IPS-20b (cell line): ENCODE data around the gene TAPBP.
A peak's percentile ranks its signal among the peaks of the same experiment; 100 is the strongest.
"Not testable (repeated sequence)": the region's sequence is repeated elsewhere in the genome, so short reads cannot be mapped to it uniquely, and the experiment has no call there.

ENCODE experiments used
- H3K27ac ChIP-seq: one replicate; pipeline ENCODE4 v1.5.1; 2013; ENCODE audit warnings: low read length
- H3K27me3 ChIP-seq: 2 replicates; pipeline ENCODE4 v1.6.1; 2013; ENCODE audit warnings: mild to moderate bottlenecking, low read length, inconsistent platforms; ENCODE audit not compliant: insufficient read depth
- H3K36me3 ChIP-seq: 2 replicates; pipeline ENCODE4 v1.6.1; 2013; ENCODE audit warnings: low read depth, mild to moderate bottlenecking, inconsistent platforms, low read length, moderate library complexity; ENCODE audit not compliant: insufficient read depth
- H3K4me1 ChIP-seq: 2 replicates; pipeline ENCODE4 v1.6.1; 2013; ENCODE audit warnings: mild to moderate bottlenecking, control low read depth, inconsistent platforms, low read length, moderate library complexity; ENCODE audit not compliant: insufficient read depth
- H3K4me3 ChIP-seq: 2 replicates; pipeline ENCODE4 v1.5.1; 2013; ENCODE audit warnings: mild to moderate bottlenecking, low read length, inconsistent platforms
- H3K9ac ChIP-seq: 2 replicates; pipeline ENCODE4 v1.6.1; 2013; ENCODE audit warnings: low read depth, mild to moderate bottlenecking, inconsistent platforms, low read length, moderate library complexity
- H3K9me3 ChIP-seq: 2 replicates; pipeline ENCODE4 v1.6.1; 2013; ENCODE audit warnings: mild to moderate bottlenecking, low read depth, low read length, inconsistent platforms; ENCODE audit not compliant: insufficient read depth

Gene TAPBP

DNA sequence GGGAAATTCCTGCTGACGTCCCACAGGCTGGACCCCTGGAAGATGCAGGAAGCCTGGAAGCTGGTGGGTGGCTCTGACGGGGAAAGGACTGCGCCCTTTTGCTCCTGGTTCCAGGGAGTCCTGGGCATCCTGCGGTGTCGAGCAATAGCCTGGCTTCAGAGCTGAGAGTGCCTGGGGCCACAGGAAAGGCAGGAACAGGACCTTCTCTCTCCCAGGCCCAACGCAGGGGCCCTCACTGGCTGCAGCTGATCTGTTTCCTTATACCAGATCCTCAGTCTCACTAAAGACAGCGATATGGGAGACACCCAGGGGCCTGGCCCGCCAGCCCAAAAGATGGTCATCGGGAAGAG lies 35.5 kb downstream of the TAPBP start:
- no peak overlapping the region; the same call in 1 of the 2 replicates for H3K9ac ChIP-seq
- H3K27me3 ChIP-seq = no peaks in the 10 kb centered on the region
- H3K4me3 ChIP-seq = peak overlapping the region; percentile 94; the same call in 1 of the 2 replicates
- H3K36me3 ChIP-seq = peaks cover 80% of the 10 kb centered on the region
- H3K4me1 ChIP-seq = peaks cover 13% of the 10 kb centered on the region
- H3K27ac ChIP-seq = no peak overlapping the region
- no peaks in the 10 kb centered on the region for H3K9me3 ChIP-seq

DNA sequence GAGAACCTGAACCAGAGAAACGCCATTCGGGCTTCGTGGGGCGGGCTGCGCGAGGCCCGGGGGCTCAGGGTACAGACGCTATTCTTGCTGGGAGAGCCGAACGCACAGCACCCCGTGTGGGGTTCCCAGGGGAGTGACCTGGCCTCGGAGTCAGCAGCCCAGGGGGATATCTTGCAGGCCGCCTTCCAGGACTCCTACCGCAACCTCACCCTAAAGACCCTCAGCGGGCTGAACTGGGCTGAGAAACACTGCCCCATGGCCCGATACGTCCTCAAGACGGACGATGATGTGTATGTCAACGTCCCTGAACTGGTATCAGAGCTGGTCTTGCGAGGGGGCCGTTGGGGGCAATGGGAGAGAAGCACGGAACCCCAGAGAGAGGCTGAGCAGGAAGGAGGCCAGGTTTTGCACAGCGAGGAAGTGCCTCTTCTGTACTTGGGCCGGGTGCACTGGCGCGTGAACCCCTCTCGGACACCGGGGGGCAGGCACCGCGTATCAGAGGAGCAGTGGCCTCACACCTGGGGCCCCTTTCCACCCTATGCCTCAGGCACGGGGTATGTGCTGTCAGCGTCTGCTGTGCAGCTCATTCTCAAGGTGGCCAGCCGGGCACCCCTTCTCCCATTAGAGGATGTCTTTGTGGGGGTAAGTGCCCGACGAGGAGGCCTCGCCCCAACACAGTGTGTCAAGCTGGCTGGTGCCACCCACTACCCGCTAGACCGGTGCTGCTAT lies 36.1 kb downstream of the TAPBP start:
- Histone ChIP-seq H3K9me3 (no peaks in the 10 kb centered on the region), H3K36me3 (peaks cover 83% of the 10 kb centered on the region), H3K27ac (peak overlapping the region; percentile 66), H3K4me3 (peak overlapping the region; percentile 94), H3K9ac (peak overlapping the region; percentile 98), H3K27me3 (no peaks in the 10 kb centered on the region), H3K4me1 (peaks cover 13% of the 10 kb centered on the region)

DNA sequence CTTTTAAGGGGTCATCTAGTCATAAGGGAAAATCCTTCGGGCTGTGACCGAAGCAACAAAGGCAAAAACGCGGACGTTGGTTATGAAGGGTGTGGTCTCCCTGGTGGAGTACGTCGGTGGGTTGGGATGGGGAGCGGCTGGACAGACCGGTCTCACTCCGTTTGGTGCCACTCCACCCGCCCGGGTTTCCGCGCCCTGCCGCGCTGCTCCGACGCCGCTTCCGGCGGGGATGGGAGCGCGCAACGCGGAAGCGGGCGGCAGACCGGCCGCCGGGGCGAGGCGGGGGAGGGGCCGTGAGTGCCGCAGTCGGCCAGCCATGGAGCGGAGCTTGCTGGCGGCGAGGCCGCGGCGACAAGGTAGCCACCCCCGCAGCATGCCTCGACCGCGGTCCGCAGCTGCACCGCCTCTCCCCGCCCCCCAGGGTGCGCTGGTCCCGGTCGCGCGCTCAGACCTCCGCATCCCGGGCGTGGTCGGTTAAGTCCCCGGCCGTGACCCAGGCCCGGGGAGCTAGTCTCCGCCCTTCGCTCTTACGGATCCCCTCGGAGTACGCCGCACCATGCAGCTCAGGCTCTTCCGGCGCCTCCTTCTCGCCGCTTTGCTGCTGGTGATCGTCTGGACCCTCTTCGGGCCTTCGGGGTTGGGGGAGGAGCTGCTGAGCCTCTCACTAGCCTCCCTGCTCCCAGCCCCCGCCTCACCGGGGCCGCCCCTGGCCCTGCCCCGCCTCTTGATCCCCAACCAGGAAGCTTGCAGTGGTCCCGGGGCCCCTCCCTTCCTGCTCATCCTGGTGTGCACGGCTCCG lies 36.8 kb downstream of the TAPBP start, which contains the start of gene B3GALT4:
TSS of gene B3GALT4 (plus strand) at position 260 of the 799 bp plus-strand sequence. CDS start at position 557, 297 bp downstream.
- Histone ChIP-seq H3K9ac (peak within 1 kb of the TSS; percentile 98), H3K4me1 (peaks cover 13% of the 10 kb centered on the region), H3K36me3 (peaks cover 82% of the 10 kb centered on the region), H3K27ac (peak within 1 kb of the TSS; percentile 66), H3K9me3 (no peaks in the 10 kb centered on the region), H3K4me3 (peak within 1 kb of the TSS; percentile 94), H3K27me3 (no peaks in the 10 kb centered on the region)

DNA sequence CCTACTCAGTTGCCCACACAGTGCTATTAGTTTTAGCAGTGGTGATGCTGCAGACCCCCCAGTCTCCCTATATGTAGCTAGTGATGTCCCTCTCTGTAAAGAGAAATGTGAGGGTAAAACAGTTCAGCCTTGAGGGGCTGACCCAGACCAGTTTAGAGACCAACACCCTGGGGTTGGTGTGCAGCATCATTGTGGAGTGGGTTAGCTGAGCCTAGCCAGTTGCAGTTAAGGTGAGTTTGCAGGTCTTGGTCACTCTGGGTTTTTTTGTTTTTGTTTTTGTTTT lies 37.4 kb downstream of the TAPBP start:
- Histone ChIP-seq H3K27ac (peak overlapping the region; percentile 50), H3K9me3 (no peaks in the 10 kb centered on the region), H3K9ac (peak overlapping the region; percentile 98; the same call in 1 of the 2 replicates), H3K4me3 (peak overlapping the region; percentile 94), H3K36me3 (peaks cover 79% of the 10 kb centered on the region), H3K27me3 (no peaks in the 10 kb centered on the region), H3K4me1 (peaks cover 13% of the 10 kb centered on the region)

DNA sequence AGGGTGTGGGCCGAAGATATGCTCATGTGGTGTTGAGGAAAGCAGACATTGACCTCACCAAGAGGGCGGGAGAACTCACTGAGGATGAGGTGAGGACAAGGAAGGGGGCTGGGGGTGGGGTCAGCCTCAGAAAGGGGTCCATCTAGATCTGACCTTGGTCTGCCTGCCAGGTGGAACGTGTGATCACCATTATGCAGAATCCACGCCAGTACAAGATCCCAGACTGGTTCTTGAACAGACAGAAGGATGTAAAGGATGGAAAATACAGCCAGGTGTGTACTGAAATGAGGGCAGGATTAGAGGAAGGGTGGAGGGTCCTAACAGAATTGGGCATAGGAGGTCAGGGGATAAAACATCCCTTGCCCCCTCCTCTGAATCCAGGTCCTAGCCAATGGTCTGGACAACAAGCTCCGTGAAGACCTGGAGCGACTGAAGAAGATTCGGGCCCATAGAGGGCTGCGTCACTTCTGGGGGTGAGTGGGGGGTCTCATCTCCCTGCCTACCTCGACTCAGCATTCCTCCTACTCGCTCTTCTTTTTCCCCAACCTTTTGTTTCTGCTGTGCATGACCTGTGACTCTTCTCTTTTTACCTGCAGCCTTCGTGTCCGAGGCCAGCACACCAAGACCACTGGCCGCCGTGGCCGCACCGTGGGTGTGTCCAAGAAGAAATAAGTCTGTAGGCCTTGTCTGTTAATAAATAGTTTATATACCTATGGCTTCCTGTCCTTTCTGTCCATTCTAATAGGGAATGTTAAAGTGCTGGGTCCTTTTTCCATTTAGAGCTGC lies 37.9 kb downstream of the TAPBP start:
- peak overlapping the region; percentile 50 for H3K27ac ChIP-seq
- peaks cover 74% of the 10 kb centered on the region for H3K36me3 ChIP-seq
- peak overlapping the region; percentile 94 for H3K4me3 ChIP-seq

DNA sequence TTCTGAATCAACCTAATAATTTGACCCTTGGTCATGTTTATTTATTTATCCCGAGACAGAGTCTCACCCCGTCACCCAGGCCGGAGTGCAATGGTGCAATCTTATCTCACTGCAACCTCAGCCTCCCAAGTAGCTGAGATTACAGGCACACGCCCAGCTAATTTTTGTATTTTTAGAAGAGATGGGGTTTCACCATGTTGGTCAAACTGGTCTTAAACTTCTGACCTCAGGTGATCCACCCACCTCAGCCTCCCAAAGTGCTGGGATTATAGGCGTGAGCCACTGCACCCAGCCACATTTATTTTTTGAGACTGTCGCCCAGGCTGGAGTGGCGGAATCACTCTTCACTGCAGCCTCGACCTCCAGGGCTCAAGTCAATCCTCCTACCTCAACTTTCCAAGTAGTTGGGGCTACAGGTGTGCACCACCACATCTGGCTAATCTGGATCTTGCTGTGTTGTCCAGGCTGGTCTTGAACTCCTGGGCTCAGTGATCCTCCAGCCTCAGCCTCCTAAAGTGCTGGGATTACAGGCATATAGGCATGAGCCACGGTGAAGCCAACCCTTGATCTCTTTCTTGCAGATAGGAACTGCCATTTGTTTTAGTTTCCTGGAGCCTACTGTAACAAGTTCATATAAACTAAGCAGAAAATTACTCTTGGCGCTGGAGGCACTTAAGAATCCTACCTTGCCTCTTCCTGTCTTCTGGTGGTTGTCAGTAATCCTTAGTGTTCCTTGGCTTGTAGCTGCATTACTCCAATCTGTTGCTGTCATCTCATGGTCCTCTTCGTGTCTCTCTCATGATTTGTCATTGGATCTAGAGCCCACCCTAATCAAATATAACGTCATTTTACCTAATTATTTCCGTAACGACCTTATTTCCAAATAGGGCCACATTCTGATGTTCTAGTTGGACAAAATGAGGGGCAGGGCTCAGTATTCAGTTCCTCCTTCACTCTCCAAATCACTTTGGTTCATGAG lies 39.7 kb downstream of the TAPBP start:
- no peaks in the 10 kb centered on the region for H3K9me3 ChIP-seq
- H3K4me3 ChIP-seq = peak overlapping the region; percentile 94
- peaks cover 13% of the 10 kb centered on the region for H3K4me1 ChIP-seq
- H3K9ac ChIP-seq = peak overlapping the region; percentile 98
- no peak overlapping the region for H3K27ac ChIP-seq
- no peaks in the 10 kb centered on the region for H3K27me3 ChIP-seq
- peaks cover 63% of the 10 kb centered on the region for H3K36me3 ChIP-seq

More for the DNA sequence above, 37.9 kb downstream of the TAPBP start:
- H3K27me3 ChIP-seq, H3K9me3 ChIP-seq: not testable (repeated sequence)
- Histone ChIP-seq H3K9ac (peak overlapping the region; percentile 98; the same call in 1 of the 2 replicates), H3K4me1 (peaks cover 13% of the 10 kb centered on the region)

DNA sequence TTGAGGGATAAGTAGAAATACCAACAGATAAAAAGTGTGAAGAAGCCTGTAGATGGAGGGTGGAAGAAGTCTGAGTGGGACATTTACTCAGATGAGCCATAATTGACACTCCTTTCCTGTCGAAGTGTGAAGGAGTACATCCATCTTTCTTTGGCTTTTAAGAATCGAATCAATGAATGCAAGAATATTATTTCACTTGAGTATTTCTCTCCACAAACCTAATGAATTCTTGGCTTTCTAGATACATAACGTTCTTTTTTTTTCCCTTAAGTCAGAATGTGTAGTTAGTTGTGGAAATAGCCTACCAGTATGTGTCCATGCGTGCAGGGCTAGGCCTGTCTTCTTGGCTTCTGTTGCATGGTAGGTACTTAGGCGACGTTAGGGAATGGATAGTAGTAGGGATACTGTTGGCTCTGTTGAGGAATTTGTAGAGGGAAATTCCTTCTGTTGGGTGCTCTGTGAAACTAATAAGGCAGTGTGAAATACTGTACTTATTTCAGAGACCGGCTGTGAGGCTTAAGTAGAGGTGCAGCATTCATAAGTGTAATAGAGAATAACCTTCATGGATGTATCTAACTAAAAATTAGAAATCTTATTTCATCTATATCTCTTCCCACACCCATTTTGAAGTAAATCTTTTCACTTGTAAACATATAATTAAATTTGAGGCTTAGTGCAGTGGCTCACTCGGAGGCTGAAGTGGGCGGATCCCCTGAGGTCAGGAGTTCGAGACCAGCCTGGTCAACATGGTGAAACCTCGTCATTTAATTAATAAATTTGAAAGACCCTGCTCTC lies 40.6 kb downstream of the TAPBP start:
- peaks cover 63% of the 10 kb centered on the region for H3K36me3 ChIP-seq
- H3K27ac ChIP-seq = no peak overlapping the region
- H3K4me1 ChIP-seq = peaks cover 13% of the 10 kb centered on the region
- no peaks in the 10 kb centered on the region for H3K9me3 ChIP-seq
- H3K4me3 ChIP-seq = peak overlapping the region; percentile 94
- H3K9ac ChIP-seq = peak overlapping the region; percentile 98
- no peaks in the 10 kb centered on the region for H3K27me3 ChIP-seq

DNA sequence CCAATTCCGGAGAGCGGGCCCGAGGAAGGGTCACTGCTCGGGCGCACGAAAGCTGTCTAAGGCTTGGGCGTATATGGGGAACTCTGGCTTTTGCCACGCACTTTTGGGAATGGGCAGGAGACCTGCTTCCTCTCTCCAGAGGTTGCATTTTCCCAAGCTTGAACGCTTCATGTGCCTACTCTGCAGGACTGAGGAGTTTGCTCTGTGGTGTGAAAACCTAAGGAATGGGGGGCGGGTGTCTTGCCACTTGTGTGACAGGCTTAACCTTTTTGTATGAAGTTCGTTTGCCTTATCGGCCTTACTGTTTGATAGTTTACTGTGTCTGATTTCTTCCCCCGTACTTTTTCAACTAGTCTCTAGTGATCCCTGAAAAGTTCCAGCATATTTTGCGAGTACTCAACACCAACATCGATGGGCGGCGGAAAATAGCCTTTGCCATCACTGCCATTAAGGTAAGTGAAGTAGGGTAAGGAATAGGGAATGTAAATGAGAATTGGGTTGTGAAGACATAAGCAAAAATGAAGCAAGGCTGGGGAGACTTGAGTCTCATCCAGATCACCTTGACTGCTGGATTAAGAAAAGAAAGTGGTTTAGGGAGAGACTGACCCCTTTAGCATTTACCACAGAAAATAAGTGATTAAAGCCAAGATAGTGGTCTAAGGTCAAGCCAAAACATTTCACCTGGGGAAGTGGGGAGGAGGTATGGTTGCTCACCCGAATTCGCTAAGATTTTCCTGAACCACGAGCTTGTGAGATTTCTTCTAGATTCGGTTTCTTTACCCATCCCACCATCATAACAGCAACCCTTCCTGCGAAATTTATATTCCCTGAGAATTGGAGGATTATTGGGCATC lies 41.4 kb downstream of the TAPBP start:
- peaks cover 13% of the 10 kb centered on the region for H3K4me1 ChIP-seq
- peak overlapping the region; percentile 98 for H3K27ac ChIP-seq
- H3K4me3 ChIP-seq = peak overlapping the region; percentile 94
- peaks cover 69% of the 10 kb centered on the region for H3K36me3 ChIP-seq
- peak overlapping the region; percentile 98 for H3K9ac ChIP-seq
- H3K9me3 ChIP-seq = no peaks in the 10 kb centered on the region
- H3K27me3 ChIP-seq = no peaks in the 10 kb centered on the region

DNA sequence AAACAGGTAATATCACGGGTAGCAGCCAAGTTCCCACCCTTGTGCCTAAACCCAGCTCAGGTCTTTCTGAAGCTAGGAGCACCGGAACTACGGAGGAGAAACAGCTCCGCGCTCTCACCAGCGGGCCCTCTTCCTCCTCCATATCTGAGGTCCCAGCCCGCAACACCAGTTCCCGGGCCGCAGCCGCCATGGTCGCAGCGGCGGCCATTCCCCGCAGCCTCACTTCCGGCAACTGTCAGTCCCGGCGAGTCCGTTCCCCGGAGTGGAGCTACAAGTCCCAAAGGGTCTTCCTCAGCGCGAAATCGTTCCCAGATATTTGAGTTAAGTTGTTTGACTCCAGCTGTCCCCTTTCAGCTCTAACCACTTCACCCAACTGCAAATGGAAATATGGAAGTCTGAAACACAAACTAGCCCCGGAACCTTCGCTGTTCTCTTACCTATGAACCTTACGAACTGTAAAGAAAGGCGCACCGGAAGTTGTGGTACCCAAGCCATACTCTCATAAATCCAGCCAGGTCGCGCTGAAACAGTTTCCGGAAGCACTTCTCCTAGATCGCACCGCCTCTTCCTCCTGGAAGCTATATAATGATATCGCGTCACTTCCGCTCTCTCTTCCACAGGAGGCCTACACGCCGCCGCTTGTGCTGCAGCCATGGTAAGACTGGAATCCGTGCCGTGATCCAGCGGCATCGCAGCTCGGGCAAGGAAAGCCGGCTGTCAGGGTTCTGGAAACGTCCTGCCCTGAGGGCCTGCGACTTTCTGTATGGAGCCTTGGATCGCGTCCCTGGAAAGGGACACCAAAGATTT lies 42.2 kb downstream of the TAPBP start, which contains the start of the genes RPS18 and VPS52:
TSS of gene RPS18 (plus strand) at position 608 of the 807 bp plus-strand sequence. CDS start at position 653, 45 bp downstream.
TSS of gene VPS52 (minus strand) at position 409 of the 807 bp plus-strand sequence. CDS start at position 208, 201 bp downstream.
- Histone ChIP-seq H3K4me3 (peak within 1 kb of the TSS; percentile 94), H3K27ac (peak within 1 kb of the TSS; percentile 98), H3K4me1 (peaks cover 13% of the 10 kb centered on the region), H3K36me3 (peaks cover 76% of the 10 kb centered on the region), H3K27me3 (no peaks in the 10 kb centered on the region), H3K9ac (peak within 1 kb of the TSS; percentile 98), H3K9me3 (no peaks in the 10 kb centered on the region)
